HS-27A (cell line): ENCODE results near the gene FARP1.

Source experiments
- DNase-seq: peaks from one replicate; pipeline ENCODE4 v3.0.0-alpha.2; 2012; ENCODE audit warnings: low read depth, missing footprints

FARP1 gene

DNA sequence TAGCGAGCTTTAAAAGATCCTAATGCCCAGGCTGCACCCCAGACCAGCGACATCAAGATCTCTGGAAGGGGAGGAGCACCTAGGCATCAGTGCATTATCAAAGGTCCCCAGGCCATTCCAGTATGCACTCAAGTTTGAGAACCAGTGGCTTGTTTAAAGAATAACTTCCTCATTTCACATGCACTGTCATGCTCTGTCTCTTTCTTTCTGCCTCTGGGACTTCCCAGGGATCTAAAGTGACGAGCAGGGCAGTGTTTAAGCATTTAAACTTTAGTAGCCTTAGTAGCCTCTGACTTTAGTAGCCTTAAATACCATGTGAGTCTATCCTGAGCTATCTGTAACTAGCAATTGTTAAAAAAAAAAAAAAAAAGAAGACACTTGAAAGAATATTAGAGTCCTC lies 8.9 kb upstream of the FARP1 start:
- no peak for DNase-seq

DNA sequence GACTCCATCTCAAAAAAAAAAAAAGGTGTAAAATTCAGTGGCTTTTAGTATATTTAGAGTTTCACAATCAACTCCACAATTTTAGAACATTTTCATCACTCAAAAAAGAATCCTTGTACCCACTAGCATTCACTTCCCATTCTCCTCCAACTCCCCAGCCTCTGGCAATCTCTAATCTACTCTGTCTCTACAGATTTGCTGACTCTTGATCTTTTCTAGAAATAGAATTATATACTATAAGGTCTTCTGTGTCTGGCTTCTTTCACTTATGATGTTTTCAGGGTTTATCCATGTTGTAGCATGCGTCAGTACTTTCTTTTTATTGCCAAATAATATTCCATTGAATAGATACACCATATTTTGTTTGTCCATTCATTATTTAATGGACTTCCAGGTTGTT lies 8.0 kb upstream of the FARP1 start:
- no peak for DNase-seq

DNA sequence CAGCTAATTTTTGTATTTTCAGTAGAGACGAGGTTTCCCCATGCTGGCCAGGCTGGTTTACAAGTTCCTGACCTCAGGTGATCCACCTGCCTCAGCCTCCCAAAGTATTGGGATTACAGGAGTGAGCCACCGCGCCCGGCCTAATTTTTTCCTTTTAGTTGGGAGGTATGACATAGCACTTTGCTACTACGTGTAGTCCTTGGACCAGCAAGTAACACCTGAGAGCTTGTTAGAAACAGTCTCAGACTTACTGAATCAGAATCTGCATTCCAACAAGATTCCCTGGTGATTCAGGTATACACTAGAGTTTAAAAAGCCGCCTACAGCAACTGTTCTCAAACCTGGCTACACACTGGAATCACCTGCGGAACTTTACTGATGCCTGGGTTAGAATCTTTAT lies 1.8 kb upstream of the FARP1 start:
- no peak for DNase-seq

DNA sequence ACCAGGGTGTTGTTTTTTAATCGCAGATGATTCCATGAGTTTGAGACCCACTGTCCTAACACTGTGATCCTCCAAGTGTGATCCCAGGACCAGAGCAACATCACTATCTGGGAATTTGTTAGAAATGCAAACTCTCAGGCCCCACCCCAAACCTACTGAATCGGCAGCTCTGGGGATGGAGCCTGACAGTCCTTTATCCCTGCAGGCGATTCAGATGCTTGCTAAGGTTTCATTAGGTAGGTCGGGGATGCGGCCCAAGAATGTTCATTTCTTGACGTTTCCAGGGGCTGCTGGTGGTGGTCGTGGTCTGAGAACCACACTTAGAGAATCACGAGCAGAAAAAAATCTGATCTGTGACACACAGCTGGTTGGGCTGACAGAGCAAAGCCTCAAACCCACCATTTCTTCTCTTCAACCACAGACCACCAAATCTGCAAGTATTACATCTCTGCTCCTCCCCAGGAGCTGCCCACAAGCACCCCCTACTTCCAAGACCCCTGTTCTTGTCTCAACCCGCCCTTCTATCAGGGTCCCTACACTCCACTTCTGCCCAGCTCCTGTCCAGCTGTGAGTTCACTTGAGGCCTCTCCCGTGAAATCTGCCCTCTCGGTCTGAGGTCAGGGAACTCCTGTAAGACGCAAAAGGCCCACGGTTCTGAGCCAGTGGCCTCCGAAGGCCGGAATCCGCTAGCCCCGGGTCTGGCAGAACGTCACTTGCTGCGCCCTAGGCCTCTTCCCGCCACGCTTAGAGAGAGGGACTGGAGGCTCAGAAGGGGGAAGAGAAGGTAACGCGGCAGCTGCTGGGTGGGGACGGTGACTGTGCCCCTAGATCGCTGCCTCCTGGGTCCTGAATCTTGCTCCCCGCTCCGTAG lies 1.1 kb upstream of the FARP1 start:
- no peak for DNase-seq

DNA sequence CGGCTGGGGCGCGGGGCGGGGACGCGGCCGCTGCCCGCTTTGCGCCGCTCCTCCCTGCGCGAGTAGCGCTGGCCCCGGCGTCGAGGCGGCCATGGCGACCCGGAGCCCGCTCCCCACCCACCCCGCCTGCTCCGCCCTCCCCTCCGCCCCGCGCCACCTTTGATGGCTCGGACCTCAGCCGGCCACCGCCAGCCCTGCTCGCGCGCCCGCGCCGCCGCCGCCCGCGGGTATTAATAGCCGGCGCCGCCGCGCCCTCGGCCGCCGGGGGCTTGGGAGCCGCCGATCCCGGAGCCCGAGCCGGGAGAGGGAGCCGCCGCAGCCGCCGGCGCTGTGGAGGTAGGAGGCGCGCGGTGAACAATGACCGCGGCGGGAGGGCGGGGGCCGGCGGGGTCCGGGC lies 261 bp downstream of the FARP1 start:
- no peak for DNase-seq

DNA sequence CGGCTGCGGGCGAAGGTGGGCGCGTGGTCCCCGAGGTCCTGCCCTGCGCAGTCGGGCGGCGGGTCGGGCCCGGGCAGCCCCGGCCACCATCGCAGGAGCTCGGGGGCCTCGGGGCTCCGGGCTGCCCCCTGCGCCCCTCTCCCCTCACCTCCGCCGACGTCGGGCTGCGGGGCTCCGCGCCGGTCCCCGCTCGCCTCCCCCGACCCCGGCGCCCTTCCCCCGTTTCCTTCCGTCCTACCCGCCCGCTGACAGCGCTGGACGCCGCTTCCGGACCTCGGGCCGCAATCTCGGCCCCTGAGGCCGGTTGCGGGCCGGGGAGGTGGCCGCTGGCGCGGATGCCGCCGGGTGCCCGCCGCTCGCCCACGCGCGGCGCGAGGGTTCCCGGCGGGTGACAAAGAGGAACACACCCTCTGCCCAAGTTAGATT lies 720 bp downstream of the FARP1 start:
- DNase-seq: no peak

DNA sequence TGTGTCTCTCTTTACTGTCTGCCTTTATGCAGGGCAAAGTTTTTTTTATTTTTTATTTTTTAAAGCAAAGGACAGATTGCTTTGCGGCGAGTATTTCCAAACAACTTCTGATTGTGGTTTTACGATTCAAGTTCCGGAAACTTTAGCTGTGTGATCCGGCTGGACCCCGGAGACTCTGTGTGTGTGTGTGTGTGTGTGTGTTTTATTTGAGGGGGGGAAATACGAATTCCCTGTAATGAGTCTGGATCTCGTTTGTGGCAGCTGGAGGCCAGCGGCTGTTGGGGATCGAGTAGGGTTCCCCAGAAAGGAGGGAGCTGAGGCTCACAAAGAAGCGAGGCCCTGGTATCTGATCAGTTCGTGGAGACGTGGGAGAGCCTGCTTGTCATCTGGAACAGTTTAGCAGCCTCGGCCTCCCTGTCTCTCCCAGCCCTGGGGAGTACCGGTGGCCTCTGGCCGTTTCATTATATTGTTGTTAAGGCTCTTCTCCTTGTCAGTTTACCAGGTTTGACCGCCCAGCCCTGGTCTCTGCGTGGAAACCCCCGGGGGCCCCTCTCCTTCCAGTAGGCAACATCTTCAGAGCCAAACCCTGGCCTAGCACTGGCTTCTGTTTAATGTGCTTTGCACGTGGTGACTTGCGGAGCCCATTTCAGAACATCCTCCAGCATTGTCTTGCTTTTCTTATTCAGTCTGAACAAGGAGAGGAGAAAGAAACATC lies 1.3 kb downstream of the FARP1 start:
- no peak for DNase-seq

DNA sequence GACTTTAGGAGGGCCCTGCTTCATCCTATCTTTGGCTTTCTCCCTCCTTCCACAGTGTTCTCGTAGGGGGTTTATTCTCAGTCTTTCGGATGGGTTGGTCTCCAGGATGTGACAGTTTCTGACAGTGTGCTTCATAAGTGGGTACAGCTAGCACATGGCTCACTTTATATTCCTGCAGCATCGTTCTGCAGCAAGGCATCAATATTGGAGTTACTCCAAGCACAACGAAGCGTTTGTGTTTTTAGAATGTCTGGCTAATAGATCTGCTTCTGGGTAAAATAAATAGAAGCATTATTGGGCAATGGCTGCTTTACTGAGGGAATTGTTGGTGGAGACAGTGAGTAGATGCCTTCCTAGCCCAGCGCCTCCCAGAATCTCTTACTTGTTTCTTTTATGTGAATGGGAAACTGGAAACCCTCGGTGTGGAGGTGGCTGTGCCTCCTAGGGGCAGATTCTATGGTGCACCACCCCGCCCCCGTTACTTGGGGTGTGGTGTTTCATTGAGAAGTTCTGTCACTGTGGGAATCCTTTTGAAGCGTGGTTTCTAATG lies 2.0 kb downstream of the FARP1 start:
- DNase-seq: no peak

DNA sequence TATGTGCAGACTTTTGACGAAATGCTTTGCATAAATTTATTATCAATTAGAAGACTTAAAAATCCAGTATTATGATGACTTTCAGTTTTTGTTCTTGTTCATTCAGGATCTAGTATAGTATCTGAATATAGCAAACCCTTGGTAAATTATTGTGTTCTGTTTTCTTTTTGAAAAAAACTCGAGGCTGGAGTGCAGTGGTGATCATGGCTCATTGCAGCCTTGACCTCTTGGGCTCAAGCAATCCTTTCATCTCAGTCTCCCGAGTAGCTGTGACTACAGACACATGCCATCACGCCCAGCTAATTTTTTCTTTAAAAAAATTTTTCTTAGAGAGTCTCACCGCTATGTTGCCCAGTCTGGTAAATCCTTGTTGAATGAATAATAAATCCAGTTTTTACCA lies 4.6 kb downstream of the FARP1 start:
- no peak for DNase-seq

DNA sequence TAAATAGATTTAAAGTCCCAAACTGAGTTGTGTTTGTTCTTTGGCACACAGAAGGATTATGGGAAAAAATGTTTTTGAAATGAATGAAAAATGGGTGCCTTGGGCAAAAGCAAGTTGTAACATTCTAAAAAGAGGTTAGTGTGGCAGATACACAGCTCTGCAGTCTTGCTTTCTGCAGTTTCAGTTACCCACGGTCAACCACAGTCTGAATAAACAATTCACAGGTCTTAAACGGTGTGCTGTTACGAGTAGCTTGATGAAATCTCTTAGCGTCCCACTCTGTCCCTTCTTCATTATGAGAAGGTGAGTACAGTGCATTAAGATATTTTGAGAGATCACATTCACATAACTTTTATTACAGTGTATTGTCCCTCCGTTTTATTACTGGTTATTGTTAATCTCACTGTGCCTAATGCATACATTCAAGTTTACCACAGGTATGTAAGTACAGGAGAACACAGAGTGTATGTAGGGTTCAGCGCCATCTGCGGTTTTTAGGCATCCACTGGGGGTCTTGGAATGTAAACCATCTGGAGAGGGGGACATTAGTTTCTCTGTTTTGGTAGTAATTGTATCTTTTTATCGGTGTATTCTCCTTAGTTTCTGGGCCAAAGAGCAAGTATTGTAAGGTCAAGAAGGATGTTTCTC lies 8.1 kb downstream of the FARP1 start:
- DNase-seq: no peak

DNA sequence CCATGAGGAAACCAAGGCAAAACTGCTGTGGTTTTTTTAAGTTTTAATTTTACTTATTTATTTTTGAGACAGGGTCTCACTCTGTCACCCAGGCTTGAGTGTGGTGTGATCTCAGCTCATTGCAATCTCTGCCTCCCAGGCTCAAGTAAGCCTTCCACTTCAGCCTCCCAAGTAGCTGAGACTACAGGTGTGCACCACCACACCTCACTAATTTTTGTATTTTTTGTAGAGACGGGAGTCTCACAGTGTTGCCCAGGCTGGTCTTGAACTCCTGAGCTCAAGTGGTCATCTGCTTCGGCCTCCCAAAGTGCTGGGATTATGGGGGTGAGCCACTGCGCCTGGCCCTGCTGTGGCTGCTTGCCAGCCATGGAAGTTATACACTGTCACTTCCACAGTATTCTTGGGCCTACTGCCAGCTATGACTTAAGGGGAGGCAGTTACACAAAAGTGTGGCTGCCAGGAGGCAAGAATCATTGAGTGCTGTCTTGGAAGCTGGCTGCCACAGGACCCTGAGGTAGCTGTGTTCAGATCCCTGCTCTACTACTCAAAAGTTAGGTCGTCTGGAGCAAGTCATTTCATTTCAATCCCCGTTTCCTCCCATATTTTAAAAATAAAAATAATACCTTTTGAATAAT lies 12.7 kb downstream of the FARP1 start:
- no peak for DNase-seq

DNA sequence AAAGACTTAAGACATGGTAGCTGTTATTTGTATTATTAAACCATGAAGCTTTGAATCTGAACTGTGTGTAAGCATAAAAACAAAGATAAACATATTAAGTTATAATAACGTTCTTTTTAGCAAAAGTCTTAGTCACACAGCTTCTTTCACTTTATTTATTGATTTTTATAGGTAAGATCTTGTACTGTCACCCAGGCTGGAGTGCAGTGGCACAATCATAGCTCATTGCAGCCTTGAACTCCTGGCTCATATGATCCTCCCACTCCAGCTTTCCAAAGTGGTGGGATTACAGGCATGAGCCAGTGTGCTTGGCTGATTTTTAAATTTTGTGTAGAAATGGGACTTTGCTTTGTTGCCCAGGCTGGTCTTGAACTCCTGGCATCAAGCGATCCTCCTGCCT lies 13.4 kb downstream of the FARP1 start:
- DNase-seq: no peak

DNA sequence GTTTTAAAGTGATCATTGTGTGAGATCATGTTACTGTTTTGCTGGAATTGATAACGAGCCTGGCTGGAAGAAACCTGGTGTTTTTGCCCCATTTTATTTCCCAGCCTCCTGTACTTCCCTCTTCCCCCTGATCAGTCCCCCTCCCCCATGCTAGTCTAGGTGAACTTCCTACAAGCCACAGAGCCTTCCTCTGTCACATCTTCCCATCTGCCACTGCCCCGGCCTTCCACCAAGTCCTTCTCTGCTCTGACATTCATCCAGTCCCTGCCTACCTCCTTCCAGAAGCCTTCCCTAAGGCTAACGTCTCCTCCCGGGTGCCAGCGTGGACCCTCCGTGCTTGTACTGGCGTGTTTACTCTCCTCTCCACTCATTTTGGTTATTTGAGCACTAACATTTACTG lies 14.3 kb downstream of the FARP1 start:
- DNase-seq: no peak

DNA sequence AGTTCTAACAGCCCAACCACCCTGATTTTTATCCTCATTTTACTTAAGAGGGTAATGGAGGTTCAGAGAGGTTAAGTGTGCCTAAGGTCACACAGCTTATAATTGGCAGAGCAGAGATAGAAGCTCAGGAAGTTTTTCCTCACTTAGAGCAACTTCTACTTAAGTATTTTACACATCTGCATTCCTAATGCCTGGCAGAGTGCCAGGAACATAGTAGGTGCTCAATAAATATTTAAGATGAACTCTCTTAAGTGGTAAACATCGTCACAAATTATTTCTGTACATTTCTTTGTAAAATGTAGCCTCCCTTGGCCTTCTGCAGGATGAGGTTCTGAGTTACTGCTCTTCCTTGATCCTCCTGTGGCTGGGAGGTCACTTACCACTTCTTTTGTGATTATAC lies 14.7 kb downstream of the FARP1 start:
- DNase-seq: no peak

DNA sequence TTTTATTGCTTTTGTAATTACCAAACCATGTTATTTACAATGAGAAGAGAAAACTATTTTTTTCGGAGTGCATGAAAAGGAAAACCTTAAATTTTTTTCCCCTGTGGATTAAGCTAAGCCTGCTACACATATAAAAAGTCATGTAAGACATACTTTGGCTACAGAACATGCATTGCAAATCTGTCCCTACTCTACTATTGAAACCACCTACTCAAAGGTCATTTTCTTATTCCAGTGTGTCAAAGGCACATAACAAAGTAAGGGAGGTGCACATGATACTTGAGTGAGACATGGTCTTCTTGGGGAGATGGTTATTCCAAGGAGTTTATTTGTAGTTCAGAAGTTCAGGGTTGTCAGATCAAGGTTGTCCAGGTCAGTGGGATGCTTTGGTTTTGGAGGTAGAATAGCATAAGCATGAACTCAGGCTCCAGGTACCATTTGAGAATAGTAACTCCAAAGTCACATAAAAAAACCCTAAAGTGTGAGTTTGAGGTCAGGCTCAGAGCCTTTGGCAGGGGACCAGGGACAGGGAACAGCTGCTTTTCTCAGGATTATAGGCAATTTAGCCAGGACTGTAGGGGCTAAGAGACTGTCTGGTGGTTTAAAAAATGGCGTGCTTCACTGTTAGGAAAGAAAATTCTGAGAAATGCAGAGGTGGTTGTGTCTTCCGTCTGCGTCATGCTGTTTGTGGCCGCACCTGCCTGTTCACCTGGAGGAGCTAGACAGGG lies 15.4 kb downstream of the FARP1 start:
- DNase-seq: no peak

DNA sequence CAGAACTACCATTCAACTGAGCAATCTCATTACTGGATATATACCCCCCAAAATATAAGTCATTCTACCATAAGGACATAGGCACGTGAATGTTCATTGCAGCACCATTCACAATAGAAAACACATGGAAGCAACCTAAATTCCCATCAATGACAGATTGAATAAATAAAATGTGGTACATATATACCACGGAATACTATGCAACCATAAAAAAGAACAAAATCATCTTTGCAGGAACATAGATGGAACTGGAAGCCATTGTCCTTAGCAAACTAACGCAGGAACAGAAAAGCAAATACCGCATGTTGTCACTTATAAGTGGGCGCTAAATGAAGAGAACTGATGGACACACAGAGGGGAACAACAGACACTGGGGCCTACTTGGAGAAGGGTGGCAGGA lies 20.0 kb downstream of the FARP1 start:
- DNase-seq: no peak

DNA sequence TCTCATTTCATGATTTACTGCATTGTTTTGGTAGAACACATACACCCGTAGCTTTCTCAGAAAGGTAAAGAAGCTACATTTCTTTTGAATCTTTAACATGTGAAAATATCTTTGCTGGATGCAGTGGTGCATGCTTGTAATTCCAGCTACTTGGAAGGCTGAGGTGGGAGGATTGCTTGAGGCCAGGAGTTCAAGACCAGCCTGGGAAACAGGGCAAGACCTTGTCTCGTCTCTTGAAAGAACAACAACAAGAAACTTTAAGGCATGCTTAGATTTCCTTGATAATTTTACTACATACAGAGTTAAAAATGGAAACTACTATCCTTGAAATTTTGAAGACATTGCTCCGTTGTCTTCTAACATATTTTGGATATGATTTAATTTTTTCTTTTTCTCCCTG lies 26.4 kb downstream of the FARP1 start:
- DNase-seq: no peak

DNA sequence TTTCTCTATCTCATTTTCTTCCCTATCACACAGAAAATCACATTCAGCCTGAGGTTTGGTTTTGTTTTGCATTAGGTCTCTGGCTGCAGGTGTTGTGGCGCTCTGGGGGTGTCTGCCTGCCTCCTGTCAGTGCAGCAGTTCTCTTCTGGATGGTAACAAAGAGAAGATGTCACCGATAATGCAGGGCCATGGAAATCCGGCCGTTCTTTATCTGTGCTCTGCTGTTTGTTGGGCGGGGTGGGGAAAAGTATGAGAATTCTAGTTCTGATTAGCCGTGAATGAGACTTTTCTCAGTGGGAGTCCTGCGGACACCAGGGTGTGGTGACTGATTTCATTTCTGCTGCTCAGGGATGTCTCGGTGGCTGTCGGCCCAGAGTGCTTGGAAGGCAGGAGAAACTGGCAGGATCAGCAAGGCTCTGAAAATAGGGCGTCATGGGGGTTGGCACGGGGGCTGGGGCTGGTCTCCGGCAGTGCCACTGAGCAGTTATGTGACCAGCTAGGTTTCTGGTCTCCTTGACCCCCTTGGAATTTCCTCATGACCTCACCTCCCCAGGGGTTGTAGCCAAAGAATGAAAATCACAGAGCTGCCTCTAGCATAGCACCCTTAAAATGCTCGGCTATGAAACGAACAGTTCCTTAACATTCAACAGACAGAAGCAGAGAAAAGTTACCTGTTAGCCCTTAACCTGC lies 29.2 kb downstream of the FARP1 start:
- DNase-seq: no peak

DNA sequence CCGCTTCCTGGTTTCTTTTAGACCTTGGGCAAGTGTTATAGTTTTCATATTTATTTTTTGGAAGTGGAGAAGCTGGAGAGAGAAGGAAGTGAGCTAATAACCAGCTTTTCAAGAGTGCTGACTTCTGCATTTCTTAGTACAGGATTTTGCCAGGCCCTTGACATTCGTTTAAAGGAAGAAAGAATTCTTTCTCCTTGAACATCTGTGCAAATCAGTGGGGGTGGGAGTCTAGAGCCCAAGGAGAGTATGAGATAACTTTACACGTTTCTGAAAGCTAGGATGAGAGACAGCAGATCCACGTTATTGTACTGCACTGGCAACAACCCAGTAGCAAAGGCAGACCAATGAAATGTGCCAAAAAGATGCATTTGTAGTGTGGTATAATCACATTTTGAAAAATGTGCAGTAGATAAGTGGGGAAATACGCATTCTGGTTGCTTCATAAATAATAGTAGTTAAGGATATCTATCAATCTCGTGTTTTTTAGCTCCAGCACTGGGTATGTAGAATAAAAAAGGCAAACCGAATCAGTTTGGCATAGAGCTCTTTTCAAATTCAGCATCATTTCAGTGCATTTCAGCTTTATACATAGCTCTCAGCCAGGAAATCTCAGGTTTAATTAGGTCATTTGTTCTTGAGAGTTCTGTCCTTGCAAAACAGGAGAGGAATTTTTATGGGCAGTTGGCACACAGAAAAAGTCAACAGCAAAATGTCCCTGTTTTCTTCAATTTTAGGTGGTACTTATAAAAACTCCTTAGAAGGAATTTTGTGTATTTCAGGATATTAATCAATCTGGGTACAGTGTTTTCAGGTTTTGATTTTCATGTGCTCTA lies 29.9 kb downstream of the FARP1 start:
- no peak for DNase-seq
